Measurements from ENCODE around the gene TULP4. TPM values are rescaled to one million over a fixed set of nuclear protein-coding genes. Genes with fewer than 3 reads are reported as not detected.

The TULP4 gene
- total RNA-seq, 4 donors from 2014 or later, result 59.8 to 99.2 (median 88.6) TPM

DNA sequence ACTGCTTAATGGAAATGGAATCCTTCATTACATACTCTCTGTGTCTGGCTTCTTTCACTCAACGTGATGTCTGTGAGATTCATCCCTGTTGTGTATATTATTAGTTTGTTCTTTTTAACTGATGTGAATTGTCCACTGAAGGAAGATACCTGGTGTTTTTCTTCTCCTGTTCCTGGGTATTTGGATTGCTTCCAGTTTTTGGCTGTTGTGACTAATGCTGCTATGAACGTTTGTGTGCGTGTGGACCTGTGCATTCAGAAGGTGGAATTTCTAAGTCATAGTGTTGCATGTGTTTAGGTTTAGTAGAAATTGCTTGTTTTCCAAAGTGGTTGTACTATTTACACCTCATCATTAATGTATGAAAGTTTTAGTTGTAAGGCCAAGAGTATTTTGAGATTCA is 3.8 kb downstream of the TULP4 start:
- no peaks in the 10 kb centered on the region for H3K4me1 ChIP-seq
- ATAC-seq (no peak), DNase-seq (no peak)
- H3K27ac ChIP-seq, result no peak overlapping the region
- H3K9me3 ChIP-seq, result no peaks in the 10 kb centered on the region
- no peaks in the 10 kb centered on the region for H3K27me3 ChIP-seq
- no peak for TF ChIP-seq POLR2A (IDR thresholded peaks at IDR 0.05)
- TF ChIP-seq, protein P1, sequence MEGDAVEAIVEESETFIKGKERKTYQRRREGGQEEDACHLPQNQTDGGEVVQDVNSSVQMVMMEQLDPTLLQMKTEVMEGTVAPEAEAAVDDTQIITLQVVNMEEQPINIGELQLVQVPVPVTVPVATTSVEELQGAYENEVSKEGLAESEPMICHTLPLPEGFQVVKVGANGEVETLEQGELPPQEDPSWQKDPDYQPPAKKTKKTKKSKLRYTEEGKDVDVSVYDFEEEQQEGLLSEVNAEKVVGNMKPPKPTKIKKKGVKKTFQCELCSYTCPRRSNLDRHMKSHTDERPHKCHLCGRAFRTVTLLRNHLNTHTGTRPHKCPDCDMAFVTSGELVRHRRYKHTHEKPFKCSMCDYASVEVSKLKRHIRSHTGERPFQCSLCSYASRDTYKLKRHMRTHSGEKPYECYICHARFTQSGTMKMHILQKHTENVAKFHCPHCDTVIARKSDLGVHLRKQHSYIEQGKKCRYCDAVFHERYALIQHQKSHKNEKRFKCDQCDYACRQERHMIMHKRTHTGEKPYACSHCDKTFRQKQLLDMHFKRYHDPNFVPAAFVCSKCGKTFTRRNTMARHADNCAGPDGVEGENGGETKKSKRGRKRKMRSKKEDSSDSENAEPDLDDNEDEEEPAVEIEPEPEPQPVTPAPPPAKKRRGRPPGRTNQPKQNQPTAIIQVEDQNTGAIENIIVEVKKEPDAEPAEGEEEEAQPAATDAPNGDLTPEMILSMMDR (IDR thresholded peaks at IDR 0.05 in 4 of 5, conservative IDR thresholded peaks at IDR 0.05 in 1 of 5), result no peak
- in situ Hi-C loops (cut with MboI; ENCODE audit: low sequenced_read_pairs in 4 of 4) (no loop called here), intact Hi-C loops (cut with DNase I; ENCODE audit: low total_unique reads) (no loop called here)
- H3K36me3 ChIP-seq, result peaks cover 0 to 12% of the 10 kb centered on the region in 2 donors
- no peak overlapping the region for H3K4me3 ChIP-seq

DNA sequence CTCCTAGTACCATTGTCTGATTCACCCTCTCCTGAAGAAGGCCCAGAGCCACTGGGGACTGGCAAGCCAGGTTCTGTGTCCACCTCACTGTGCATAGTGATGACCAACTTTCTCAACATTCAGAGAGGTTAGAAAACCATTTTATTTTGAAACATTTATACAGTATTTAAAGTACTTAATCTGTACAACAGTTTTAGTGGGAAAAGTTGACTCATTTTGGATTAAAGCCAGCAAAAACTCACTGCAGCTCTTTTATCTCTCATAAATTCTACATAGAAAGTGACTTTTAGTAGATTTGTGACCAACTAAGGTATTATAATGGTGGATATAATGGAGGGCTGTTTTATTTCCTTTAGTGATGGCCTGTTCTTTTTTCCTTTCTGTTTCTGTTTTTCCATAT is 9.7 kb downstream of the TULP4 start:
- Histone ChIP-seq H3K27ac (no peak overlapping the region), H3K27me3 (no peaks in the 10 kb centered on the region), H3K4me3 (no peak overlapping the region), H3K36me3 (peaks cover 0 to under 1% of the 10 kb centered on the region in 2 donors), H3K4me1 (peaks cover 12 to 39% of the 10 kb centered on the region in 2 donors), H3K9me3 (no peaks in the 10 kb centered on the region)
- ATAC-seq (no peak), DNase-seq (no peak)
- in situ Hi-C loops (cut with MboI; ENCODE audit: low sequenced_read_pairs in 4 of 4) (no loop called here), intact Hi-C loops (cut with DNase I; ENCODE audit: low total_unique reads) (no loop called here)
- TF ChIP-seq, protein P1 (IDR thresholded peaks at IDR 0.05 in 4 of 5, conservative IDR thresholded peaks at IDR 0.05 in 1 of 5), result no peak
- TF ChIP-seq POLR2A (IDR thresholded peaks at IDR 0.05), result no peak

DNA sequence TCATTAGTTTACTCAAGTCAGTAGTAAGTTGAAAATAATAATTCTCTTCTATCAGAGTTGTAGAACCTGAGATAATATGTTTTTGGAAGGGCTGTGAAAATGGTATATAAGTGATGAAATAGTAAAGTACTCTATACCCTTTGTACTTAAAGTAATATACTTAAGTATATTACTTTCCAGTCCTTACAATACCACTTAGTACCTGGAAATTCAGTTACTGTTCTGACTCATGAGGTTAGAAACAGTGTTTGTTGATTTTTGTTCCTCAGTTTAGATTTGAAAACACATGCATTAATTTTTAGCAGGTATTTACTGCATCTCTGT is 10.1 kb downstream of the TULP4 start:
- intact Hi-C loops (cut with DNase I; ENCODE audit: low total_unique reads), result no loop called here
- DNase-seq, result no peak
- Histone ChIP-seq H3K27me3 (no peaks in the 10 kb centered on the region), H3K36me3 (no peaks in the 10 kb centered on the region), H3K4me1 (peaks cover 12 to 43% of the 10 kb centered on the region in 2 donors), H3K4me3 (no peak overlapping the region), H3K27ac (no peak overlapping the region), H3K9me3 (no peaks in the 10 kb centered on the region)
- ATAC-seq, result no peak
- in situ Hi-C loops (cut with MboI; ENCODE audit: low sequenced_read_pairs in 4 of 4), result no loop called here
- no peak for TF ChIP-seq POLR2A (IDR thresholded peaks at IDR 0.05)
- TF ChIP-seq, protein P1 (IDR thresholded peaks at IDR 0.05 in 4 of 5, conservative IDR thresholded peaks at IDR 0.05 in 1 of 5), result no peak

DNA sequence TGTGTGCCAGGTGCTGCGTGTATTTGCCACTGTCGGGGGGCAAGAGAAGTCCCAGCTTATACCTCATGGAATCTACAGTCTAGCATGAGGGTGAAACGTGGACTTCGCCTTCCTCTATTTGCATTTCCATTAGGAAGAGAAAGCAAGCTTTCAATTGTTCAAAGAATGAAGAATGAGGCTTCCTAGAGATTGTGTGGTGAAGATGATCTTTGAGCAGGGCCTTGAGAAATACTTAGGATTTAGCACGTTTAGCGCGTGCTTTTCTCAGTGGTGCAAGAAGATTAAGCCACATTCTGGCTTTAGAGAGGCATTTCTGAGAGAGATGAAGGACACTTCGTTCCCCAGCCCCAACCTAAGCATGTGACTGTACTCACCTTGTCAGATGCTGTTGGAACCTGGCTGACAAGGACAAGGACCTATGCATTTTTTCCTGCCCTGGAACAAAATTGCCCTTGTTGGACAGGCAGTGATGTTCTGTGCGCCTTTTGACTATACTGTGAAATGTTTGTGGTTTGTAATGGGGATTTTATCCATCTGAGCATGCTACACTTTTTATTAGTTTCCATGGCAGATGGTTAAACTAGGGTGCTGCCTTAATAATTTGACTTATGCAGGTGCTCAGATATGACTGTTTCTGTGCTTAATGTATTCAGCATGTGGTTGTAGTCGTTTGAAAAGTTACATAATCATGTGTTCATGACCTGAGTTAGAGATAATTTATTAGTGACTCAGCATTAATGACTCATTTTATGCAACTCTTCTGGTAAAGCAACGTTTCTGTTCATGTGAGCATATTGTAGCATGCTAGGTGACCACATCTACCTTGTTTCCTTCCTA is 10.7 kb downstream of the TULP4 start:
- intact Hi-C loops (cut with DNase I; ENCODE audit: low total_unique reads) (no loop called here), in situ Hi-C loops (cut with MboI; ENCODE audit: low sequenced_read_pairs in 4 of 4) (no loop called here)
- no peak overlapping the region for H3K4me3 ChIP-seq
- DNase-seq (no peak), ATAC-seq (peak in 1 of 2 donors; percentile 59)
- H3K36me3 ChIP-seq, result no peaks in the 10 kb centered on the region
- TF ChIP-seq, protein P1 (IDR thresholded peaks at IDR 0.05 in 4 of 5, conservative IDR thresholded peaks at IDR 0.05 in 1 of 5), result no peak
- no peak for TF ChIP-seq POLR2A (IDR thresholded peaks at IDR 0.05)
- peaks cover 12 to 47% of the 10 kb centered on the region in 2 donors for H3K4me1 ChIP-seq
- H3K27ac ChIP-seq, result no peak overlapping the region
- no peaks in the 10 kb centered on the region for H3K27me3 ChIP-seq
- no peaks in the 10 kb centered on the region for H3K9me3 ChIP-seq

Measured in gastrocnemius medialis (tissue), 4 donors.